PC-9 (cell line): ENCODE data around the gene PSMA7.

Experiments
- CTCF ChIP-seq: fragments of 200-600 bp; sonication (generic); conservative IDR thresholded peaks from 2 replicates; pipeline ENCODE4 v1.6.1; 2017; ENCODE audit warnings: mixed run types, antibody characterized with exemption, mild to moderate bottlenecking, moderate library complexity
- EZH2 ChIP-seq: fragments of 200-600 bp; sonication (generic); IDR thresholded peaks from 2 replicates; pipeline ENCODE4 v1.8.0; 2017; ENCODE audit warnings: antibody characterized with exemption, low read depth

DNA sequence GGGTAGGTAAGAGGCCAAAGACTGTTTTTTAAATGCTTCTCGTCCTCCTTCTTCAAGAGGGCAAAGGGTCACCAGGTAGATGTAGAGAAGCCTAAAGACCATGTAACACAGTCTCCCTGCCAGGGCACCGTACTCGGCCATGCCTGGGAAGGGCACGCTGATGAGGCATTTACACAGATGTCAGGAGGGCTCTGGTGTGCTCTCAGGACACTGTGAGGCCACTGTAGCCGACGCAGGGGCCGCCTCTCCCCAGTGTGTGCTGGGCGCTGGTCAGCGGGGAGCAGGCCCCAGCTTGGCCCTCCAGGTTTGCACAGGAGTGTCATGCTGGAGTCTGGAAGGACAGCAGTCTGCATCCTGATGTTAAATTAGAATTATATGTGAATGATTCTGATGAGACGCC is 32.5 kb upstream of the PSMA7 start:
- TF ChIP-seq CTCF (no peak), EZH2 (no peak)
